Measurements from ENCODE around the gene KCND3.

- no peak for TF ChIP-seq CTCF (IDR thresholded peaks at IDR 0.05)
- TF ChIP-seq EP300 (IDR thresholded peaks at IDR 0.05), result no peak
Measured at GRCh38 chr1:111887385-111887784, 102.1 kb downstream of the KCND3 start.

Measured in tibial nerve (tissue), 4 donors.